ENCODE results near the gene SLC9A9. TPM values are rescaled to one million over a fixed set of nuclear protein-coding genes. Genes with fewer than 3 reads are reported as not detected.
"Not testable (repeated sequence)": the region's sequence is repeated elsewhere in the genome, so short reads cannot be mapped to it uniquely, and the experiment has no call there.

The SLC9A9 gene
- polyA plus RNA-seq, 4 donors = 4.1 to 7.3 (median 4.9) TPM

DNA sequence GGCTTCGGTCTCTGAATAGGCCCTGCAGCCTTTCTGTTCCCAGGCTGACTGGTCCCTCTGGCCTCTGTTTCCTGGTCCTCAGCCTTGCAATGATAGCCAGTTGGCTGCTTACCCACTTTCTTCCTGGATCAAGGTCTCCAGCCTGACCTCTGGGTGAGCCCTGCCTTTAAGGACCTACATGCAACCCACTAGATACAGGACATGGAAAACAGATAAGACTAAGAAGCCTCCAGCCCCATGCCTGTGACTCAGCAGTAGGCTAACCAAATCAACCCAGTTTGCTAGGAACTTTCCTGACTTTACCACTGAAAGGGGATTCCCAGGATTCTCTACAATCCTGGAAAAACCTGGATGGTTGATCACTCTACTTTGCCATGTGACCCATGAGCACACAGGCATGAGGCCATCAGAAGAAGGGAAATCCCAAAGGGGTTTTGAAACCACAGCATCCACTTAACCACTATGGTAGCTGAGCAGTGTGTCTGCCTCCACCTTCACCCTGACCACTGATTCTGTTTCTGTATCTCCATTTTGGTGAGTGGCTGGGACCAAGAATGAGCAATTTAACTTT lies 540.6 kb downstream of the SLC9A9 start:
- DNase-seq (ENCODE audit: low read depth in 4 of 4, low spot score in 2 of 4) = no peak

DNA sequence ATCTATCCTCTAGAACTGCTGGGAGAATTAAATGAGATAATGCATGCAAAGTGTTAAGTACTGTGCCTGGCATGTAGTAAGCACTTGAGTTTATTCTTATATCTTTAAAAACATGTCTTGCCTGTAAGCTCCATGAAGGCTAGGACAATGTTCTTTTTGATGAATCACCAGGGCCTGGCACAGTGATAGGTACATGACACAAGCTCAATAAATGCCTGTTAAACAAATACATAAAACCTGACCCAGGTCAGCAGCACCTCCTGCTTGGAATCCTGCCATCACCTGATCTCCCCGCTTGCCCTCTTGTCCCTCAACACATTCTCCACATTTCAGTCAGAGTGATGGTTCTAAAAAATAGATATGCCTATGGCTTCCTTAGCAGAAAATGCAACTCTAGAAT lies 541.9 kb downstream of the SLC9A9 start:
- DNase-seq (ENCODE audit: low read depth in 4 of 4, low spot score in 2 of 4) = no peak

DNA sequence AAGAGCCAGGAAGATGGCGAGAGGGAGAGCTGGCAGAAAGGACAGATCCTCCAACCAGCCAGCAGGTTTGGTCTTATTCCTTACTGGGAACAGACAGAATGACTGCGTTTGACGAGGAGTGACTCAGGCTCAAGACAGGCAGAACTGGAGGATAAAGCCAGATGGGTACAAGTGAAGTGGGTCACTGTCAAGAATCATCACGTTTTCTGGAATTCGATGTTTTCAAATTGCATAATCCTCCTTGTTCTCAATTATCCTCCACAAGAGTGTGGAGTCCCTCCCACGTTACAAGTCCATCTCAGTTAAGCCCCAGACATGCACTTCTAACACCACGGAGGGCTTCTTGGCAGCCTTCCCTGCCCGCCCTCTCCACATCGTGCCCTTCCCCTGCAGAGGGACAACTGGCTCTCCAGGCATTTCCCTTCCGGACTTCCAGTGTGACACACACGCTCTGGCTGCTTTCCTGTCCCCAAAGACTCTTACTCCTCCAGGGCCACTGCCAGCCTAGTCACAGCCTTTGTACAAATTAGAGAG lies 545.6 kb downstream of the SLC9A9 start:
- DNase-seq (ENCODE audit: low read depth in 4 of 4, low spot score in 2 of 4) = no peak

DNA sequence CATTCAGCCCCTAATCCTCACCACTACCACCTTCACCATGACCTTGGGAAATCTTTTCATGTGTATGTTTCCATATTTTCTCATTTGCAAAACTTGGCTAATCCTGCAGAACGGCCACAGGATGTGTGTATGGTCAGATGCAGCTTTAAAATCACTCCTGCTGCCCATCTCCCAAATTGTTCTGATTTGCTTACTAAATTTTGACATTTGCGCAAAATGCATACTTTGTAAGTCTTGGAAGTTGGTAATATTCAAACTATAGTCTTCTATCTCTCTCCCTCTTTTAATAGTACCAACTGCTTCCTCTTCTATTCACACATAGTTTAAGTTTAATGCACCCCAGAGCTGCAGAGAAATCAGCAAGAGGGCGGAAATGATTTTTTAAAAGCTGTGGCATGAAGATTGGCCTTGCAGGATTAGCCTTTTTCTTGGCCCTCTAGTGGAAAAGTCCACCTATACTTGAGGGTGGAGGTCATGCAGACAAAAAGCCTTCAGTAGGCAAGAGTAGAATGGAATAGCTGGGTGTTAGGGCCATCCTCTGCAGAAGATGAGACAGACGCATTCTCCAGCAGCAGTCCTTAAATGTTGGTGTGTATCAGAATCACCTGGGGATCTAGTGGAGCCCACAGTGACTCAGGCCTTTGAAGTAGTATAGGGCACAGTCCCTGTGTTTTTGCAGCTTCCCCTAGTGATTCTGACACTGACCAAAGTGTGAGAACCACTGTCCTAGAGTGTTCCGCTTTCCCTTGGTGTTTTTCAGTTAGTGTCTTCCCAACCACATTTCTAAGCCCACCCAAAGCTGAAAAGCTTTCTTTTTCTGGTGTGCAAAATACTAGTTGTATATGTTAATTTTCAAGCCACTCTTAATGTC lies 547.0 kb downstream of the SLC9A9 start:
- no peak for DNase-seq (ENCODE audit: low read depth in 4 of 4, low spot score in 2 of 4)

DNA sequence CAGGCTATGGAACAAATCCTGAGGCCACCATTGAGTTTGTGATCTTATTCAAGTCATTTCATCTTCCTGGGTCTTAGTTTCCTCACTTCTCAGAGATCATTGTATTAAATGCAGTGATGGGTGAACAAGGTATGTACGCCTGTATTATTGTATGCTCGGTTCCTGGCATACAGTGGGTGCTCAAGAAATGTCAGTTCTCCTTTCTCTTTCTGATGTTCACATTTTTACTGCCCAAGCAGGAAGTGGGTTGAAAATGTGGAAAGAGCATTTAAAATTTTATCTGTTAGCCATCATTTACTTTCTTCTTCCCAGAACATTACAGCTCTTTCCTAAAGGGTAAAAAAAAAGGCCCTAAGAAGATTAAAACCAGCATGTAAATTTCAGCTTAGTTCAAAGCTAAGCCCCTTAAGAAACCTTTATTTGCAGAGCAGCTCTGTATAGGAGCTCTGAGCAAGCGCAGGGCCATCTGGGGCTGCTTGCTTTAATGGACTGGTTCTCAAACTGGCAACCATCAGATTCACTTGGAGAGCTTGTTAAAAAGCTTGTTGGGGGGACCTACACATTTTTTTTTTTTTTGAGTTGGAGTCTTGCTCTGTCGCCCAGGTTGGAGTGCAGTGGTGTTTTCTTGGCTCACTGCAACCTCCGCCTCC lies 549.3 kb downstream of the SLC9A9 start:
- DNase-seq (ENCODE audit: low read depth in 4 of 4, low spot score in 2 of 4) = no peak

DNA sequence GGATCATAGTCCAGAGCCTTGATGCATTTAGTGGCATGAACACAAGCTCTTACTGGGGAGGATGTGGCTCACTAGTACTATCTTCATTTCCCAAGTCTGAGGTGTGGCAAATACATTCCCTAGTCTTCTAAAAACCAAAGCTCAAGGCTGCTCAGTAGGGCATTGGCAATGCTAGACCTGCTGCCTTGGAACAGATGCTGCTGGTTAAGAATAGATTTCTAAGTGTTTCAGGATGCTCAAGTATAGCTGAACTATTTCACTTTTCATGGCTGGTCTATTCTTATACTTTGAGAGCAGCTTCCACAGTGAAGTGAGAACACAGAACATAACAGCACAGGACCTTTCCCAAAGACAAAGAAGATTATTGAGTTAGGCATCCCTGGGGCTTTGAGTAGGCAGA lies 549.9 kb downstream of the SLC9A9 start:
- no peak for DNase-seq (ENCODE audit: low read depth in 4 of 4, low spot score in 2 of 4)

DNA sequence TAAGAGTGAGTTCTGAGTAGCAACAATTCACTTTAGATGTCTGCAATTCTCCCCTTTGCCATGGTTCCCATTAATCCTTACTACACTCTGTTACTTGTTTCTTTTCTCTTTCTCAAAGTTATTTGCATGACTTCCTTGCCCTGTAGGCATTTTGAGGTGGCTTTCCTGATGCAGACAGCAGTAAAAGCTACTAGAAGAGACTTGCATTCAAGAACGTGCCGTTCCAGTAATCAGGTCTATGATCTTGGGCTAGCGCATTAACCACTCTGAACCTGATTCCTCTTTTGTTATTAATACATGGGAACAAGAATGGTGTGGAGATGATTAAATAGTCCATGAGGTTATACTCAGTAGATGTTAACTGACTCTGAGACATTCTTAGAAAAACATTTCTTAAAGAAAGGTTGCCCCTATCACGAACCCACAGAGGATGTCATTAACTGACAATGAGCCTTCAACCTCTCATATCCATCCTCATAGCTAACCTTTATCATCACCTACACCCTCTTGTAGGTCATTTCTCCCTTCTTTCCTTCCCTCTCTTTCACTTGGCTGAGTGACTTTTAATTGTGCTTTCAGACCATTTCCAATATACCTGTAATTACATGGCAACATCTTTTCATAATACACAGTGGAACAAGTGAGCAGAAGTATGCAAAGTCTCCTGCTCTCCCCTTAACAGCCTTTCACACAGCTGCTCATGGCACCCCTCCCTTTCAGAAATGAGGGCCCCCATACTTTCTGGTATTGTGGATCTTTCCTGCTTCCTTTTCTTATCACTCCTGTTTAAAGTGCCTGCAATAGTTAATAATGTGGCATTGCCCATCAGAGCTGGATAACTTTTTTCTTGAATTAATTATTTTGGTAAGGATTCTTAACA lies 552.8 kb downstream of the SLC9A9 start:
- DNase-seq (ENCODE audit: low read depth in 4 of 4, low spot score in 2 of 4) = no peak

DNA sequence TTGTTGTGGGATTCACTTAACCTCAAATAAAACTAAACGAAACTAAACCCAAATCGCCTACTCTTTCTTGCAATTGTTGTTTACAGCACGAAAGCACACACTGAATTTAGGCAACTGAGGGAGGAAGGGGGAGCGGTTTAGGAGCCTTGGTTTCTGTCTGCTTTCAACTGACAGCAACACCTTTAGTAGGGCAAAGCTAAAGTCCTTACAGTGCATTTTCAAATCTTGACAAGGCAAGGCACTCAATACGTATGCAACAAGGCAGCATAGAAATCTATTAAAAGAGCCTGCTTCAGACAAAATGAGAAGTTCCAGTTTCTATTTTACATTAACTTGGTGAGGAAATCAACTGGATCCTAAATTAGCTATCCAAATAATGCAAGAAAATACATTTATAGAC lies 554.1 kb downstream of the SLC9A9 start:
- no peak for DNase-seq (ENCODE audit: low read depth in 4 of 4, low spot score in 2 of 4)

DNA sequence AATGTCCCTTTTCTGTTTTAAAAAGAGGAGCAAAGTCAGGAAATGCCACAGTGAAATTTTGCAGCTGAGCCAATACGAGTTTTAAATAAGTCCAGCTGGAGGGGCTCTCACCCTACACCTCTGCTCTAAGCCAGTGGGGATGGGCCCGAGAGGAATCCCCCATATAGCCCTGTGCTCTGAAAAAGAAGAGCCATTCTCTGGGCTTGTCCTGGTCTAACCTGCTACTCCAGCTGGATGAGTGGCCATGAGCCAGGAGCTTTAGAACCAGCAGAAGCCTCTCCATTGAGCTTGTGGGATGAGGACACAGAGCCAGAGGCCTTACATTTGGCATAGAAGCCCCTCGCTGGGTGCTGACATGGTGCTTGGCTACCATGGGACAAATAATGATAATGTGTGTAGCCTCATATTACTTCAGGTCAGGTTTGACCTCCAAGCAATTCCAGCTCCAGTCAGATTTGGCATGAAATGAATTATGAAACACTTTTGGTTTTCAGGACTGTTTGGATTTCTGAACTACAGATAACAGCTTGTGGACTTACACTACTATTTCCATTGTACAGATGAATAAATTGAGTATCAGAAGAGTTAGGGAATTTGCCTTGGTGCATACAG lies 556.3 kb downstream of the SLC9A9 start:
- DNase-seq (ENCODE audit: low read depth in 4 of 4, low spot score in 2 of 4) = no peak

DNA sequence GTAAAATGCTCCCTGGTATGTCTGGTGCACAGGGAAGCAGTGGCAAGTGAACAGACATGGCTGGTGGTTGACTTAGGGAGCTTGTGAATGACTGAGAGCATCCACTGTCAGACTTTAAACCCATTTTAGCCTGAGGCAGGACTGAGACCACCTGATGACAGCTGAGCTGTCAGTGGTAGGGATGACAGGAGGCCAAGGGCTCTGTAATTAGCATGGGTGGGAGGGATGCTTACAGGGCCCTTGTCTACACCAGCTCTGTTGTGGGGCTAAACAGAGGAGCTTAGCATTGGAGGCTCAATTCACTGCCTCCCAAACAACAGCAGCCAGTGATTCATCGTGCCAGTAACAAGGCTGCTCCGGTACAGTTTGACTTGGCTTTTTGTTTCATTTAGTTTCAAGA lies 559.3 kb downstream of the SLC9A9 start:
- no peak for DNase-seq (ENCODE audit: low read depth in 4 of 4, low spot score in 2 of 4)

DNA sequence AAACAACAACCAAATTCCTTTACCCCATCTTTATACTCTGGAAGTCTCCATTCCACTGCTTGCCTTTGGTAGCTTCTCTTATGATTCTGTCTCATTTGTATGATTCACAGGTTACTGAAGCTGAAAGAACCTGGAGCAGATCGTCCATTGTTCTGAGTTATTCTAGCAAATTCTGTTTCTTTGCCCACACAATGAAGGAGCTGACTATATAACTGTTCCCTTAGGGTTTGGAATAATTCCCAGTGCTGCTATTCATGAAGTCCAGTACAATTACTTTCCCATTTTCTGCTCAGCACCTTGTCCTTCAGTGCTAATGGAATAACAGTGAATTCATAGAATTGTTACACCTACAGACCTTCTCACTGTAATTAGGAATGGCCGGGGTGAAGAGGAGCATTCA lies 560.9 kb downstream of the SLC9A9 start:
- no peak for DNase-seq (ENCODE audit: low read depth in 4 of 4, low spot score in 2 of 4)

DNA sequence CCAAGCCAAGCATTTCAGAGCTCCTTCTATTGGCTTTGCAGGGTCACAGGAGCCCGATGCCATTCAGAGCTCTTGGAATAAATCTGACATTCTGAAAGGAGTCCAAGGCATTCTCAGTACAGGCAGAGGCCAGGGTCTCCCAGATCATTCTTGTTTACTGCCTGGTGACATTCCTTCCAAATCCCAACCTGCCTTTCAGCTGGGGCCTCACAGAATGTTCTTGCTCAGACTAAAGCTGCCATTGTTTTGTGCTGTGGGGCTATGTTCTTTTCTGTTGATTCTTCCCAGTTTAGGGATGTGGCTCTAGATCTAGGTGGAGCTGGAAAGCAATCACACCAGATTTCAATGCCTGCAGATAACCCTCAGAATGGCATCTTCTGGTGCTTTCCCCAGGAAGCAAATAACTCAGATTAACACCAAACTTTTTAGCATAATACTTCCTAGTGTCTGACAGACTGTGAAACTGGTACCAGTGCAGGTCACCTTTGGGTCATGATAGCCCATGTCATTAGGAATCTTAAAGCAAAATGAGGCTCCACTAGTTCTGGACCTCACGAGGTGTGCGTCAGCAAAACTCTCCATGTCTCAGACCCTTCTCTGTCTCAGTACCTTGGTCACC lies 561.8 kb downstream of the SLC9A9 start:
- DNase-seq (ENCODE audit: low read depth in 4 of 4, low spot score in 2 of 4) = no peak

DNA sequence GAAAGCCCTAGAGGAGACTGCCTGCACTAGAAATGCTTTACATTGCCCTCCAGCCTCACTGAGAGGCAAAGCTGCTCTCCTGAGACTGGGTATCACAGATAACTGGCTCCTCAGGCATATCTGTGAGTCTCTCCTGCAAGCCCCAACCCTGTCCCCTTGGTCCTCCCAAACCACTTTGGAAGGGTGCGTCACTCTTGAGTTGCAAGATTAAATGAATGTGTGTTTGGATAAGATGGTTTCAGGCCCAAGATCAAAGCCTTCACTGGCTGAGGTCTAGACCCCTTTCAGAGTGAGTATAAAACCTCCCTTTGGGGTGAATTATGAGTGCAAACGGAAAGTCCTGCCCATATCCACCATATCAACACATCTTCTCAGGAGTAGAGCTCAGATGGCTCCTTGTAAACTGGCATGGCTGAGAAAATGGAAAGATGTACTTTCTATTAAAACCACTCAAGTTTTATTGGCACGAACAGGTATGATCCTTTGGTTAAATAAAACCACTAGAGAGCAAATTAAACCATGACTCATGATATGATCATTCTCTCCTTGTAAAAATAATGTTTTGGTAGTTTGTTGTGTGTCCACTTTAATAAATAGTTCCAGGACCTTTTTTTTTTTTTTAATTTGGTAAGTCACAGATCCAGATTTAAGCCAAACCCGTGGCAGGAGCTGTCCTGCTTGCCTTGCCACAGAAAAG lies 564.7 kb downstream of the SLC9A9 start:
- no peak for DNase-seq (ENCODE audit: low read depth in 4 of 4, low spot score in 2 of 4)

DNA sequence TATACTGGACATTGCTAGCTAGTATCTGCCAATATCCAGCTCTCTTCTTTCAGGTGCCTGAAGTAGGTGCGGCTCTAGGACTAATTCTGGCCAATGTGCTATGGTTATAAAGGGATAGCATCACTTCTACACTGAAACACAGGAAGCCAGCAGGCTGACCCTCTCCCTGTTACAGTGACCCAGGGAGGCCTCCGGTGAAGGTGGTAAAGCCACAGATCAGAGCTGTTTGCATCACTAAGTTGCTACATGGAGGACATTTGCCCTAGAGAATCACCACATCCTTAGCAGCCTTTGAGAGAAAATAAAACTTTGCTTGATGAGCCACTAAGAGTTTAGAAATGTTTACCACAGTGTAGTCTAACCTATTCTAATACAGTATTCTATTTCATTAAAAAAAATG lies 567.3 kb downstream of the SLC9A9 start:
- no peak for DNase-seq (ENCODE audit: low read depth in 4 of 4, low spot score in 2 of 4)

DNA sequence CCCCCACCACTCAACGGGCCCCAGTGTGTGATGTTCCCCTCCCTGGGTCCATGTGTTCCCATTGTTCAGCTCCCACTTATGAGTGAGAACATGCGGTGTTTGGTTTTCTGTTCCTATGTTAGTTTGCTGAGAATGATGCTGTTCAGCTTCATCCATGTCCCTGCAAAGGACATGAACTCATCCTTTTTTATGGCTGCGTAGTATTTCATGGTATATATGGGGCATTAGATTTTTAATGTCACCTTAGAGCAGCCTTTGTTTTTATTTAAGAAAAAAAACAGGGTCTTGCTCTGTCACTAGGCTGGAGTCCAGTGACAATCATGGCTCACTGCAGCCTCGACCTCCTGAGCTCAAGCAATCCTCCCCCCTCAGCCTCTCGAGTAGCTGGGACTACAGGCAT lies 568.7 kb downstream of the SLC9A9 start:
- DNase-seq (ENCODE audit: low read depth in 4 of 4, low spot score in 2 of 4) = not testable (repeated sequence)

DNA sequence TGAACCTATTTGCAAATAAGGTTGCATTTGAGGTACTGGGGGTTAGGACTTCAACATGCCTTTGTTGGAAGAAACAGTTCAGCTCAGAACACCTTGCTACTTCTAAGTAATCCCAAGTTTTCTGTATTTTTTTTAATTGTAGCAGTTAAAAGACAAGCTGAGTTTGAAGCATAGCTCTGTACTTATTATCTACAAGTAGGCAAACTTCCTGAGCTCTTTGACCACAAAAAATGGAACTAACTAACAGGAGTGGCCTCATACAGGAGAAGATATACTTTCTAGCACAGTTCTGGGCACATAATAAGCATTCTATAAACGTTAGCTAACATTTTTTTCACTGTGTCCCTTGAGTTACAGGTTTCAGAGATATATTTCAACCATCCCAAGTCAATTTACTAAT lies 569.5 kb downstream of the SLC9A9 start:
- DNase-seq (ENCODE audit: low read depth in 4 of 4, low spot score in 2 of 4) = no peak

DNA sequence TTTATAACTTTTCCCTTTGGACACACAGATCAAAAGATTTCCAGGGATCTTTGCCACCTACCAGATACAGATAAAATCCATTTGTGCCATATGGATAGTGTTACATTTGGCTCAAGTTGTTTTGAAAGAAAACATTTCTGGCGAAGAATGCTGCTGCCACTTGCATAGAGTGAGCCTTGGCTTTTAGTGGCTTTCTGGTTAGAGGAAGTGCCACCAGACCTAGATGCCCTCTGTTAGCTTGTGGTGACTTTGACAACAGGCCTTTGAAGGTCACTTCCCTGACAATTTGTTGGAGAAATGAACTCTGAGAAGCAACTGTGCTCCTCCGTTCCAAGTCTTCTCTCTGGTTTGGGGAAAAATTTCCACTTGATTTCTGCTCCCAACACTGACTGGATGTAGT lies 570.7 kb downstream of the SLC9A9 start:
- DNase-seq (ENCODE audit: low read depth in 4 of 4, low spot score in 2 of 4) = no peak

DNA sequence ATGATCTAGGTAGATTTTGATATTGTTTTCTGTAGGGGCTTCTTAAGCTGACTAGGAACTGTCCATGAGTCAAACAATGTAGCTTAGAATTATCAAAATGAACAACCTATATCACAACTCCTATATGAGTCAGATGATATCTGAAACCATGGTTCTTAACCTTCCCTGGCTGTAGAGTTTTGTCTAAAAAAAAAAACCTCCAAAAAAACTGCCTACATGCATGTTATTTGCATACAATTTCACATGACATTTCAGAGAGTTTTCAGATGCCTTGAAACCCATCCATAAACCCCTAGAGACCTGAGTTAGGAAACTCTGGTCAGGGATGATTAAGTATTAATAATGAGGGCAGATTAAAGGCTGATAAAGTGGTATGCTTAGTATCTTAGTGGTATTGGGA lies 571.7 kb downstream of the SLC9A9 start:
- no peak for DNase-seq (ENCODE audit: low read depth in 4 of 4, low spot score in 2 of 4)

DNA sequence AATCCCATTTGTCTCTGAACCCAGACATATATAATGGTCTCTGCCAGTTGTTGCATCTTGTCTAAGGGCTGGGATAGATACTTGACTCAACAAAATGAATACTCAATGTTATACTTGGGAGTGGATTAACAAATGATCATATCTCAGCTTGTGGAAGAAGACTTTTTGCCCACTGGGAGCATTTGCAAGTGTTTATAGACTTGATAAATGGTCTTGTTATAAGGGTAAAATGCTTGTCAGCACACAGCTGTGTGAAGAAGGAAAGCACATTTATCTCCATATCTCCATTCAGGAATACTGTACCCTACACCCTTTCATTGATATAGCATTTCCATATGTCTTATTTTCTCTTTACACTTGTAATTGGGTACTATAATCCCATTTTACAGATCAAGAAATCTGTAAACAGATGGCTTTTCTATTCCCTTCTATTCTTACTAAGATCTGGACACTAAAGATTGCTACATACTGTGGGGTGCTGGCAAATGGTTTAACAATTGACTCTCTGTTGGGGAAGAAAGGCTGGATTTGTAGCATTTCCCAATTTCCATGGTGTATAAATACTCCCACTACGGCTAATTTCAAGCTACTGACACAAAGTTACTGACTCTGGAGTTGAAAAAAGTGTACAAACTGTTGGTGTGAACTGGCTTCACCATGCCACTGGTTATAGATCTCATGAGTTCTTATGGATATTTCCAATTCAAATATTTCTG lies 574.1 kb downstream of the SLC9A9 start:
- DNase-seq (ENCODE audit: low read depth in 4 of 4, low spot score in 2 of 4) = no peak
